ENCODE data around the gene NFATC3. TPM values are rescaled to one million over a fixed set of nuclear protein-coding genes. Genes with fewer than 3 reads are reported as not detected.
"Not testable (repeated sequence)": the region's sequence is repeated elsewhere in the genome, so short reads cannot be mapped to it uniquely, and the experiment has no call there.

Gene NFATC3
- total RNA-seq, 1 donor from 2014 or later: 136 TPM

DNA sequence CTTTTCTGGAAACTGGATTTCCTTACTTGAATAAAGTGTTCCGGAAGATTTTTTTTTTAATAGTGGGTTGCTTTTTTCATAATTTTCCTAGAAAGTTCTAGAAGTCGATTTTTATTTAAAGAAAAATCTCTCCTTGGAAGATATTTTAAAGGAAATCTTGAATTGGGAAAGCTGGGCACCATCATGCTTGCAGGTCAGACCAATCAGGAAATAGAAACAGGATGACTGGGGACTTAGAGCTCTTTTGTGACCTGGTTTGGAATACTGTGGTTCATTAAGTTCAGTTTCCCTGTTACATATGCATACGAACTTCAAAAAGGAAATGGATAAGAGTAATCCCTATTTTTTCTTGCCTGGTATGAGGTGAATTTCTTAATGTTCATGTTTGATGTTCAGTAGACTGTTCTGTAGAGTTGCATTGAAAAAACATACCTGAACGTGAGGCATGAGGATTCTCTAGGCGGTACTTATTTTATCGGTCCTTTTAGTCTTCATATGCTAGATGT is 1.2 kb downstream of the NFATC3 start:
- H3K27ac Mint-ChIP-seq: peak overlapping the region; percentile 80
- H3K9me3 Mint-ChIP-seq: no peaks in the 10 kb centered on the region
- H3K4me3 Mint-ChIP-seq (ENCODE audit: low read depth): peak overlapping the region; percentile 89
- H3K36me3 Mint-ChIP-seq (ENCODE audit: low read depth): peaks cover 20% of the 10 kb centered on the region
- peaks cover 57% of the 10 kb centered on the region for H3K4me1 Mint-ChIP-seq (ENCODE audit: low read depth)
- intact Hi-C loops (cut with micrococcal nuclease): loop anchor here (10.0 kb wide), 2 partner anchors 198 to 228 kb away; partner anchors contain the start of genes PRMT7 and SLC7A6OS
- H3K27me3 Mint-ChIP-seq (ENCODE audit: low read depth): no peaks in the 10 kb centered on the region
- DNase-seq (ENCODE audit: low spot score): no peak

DNA sequence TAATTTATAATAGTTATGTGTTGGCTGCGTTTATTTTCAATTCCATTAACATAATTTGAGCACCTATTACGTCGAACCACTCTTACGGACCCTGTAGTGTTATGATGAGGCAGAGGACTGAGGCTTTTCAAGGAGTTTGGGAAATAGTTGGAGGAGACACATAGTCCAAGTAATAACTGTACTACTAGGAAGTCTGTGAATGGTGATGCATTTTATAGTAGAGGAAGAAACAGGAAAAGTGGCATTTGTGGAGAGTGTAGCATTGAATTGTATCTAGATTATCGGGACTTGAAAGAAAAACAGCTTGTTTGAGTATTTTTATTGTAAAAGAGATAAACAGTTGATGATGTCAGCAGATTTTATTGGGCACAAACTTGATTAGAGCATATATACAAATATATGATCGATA is 1.7 kb downstream of the NFATC3 start:
- no peaks in the 10 kb centered on the region for H3K27me3 Mint-ChIP-seq (ENCODE audit: low read depth)
- peaks cover 21% of the 10 kb centered on the region for H3K36me3 Mint-ChIP-seq (ENCODE audit: low read depth)
- no peak for DNase-seq (ENCODE audit: low spot score)
- peaks cover 57% of the 10 kb centered on the region for H3K4me1 Mint-ChIP-seq (ENCODE audit: low read depth)
- H3K27ac Mint-ChIP-seq: peak overlapping the region; percentile 80
- intact Hi-C loops (cut with micrococcal nuclease): loop anchor here (10.0 kb wide), 2 partner anchors 198 to 228 kb away; partner anchors contain the start of genes PRMT7 and SLC7A6OS
- peak overlapping the region; percentile 89 for H3K4me3 Mint-ChIP-seq (ENCODE audit: low read depth)
- H3K9me3 Mint-ChIP-seq: no peaks in the 10 kb centered on the region

DNA sequence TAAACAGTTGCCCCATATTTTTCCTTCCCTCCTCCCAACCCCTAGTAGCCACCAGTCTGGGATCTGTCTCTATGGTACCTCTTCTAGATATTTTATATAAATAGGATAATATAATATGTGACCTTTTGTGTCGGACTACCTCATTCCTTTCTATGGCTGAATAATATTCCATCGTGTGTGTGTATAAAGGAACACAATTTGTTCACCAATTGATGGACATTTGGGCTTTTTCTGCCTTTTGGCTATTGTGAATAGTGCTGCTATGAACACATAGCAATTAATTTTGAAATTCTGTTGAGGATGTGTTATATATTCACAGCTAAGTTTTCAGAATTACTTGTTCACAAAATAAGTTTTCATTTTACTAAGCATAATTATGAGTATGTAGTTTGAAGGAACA is 2.5 kb downstream of the NFATC3 start:
- DNase-seq (ENCODE audit: low spot score): no peak
- intact Hi-C loops (cut with micrococcal nuclease): loop anchor here (10.0 kb wide), 2 partner anchors 197 to 227 kb away; partner anchors contain the start of genes PRMT7 and SLC7A6OS
- Mint-ChIP-seq H3K9me3 (no peaks in the 10 kb centered on the region), H3K4me3 (ENCODE audit: low read depth) (peak overlapping the region; percentile 89), H3K27me3 (ENCODE audit: low read depth) (no peaks in the 10 kb centered on the region), H3K27ac (peak overlapping the region; percentile 54), H3K4me1 (ENCODE audit: low read depth) (peaks cover 50% of the 10 kb centered on the region), H3K36me3 (ENCODE audit: low read depth) (peaks cover 22% of the 10 kb centered on the region)

DNA sequence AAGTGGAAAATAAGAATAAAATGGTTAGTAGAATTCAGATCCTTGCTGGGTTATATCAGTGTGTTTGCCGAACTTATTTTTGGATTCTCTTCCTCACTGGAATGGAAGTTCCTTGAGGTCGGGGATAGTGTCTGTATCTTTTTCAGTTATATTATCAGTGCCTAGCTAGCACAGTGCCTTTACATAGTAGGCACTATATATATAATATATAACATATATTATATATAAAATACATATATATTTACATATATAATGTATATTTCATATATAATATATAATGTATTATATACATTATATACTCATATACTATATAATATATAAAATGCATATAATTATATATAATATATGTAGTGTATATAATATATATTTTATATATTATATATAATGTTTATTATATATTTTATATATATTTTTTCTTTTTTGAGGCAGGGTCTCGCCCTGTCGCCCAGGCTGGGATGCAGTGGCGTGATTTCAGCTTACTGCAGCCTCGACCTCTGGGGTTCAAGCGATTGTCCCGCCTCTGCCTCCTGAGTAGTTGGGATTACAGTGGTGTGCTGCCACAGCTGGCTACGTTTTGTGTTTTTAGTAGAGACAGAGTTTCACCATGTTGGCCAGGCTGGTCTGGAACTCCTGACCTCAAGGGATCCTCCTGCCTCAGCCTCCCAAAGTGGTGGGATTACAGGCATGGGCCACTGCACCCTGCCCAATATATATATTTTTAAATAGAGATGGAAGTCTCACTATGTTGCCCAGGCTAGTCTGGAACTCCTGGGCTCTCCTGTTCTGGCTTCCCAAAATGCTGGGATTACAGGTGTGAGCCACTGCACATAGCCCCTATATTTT is 3.2 kb downstream of the NFATC3 start:
- Mint-ChIP-seq H3K4me1 (ENCODE audit: low read depth) (peaks cover 50% of the 10 kb centered on the region), H3K27me3 (ENCODE audit: low read depth) (no peaks in the 10 kb centered on the region), H3K9me3 (no peaks in the 10 kb centered on the region), H3K27ac (peak overlapping the region; percentile 81), H3K4me3 (ENCODE audit: low read depth) (peak overlapping the region; percentile 89), H3K36me3 (ENCODE audit: low read depth) (peaks cover 25% of the 10 kb centered on the region)
- intact Hi-C loops (cut with micrococcal nuclease): loop anchor here (10.0 kb wide), 2 partner anchors 196 to 226 kb away; partner anchors contain the start of genes PRMT7 and SLC7A6OS
- DNase-seq (ENCODE audit: low spot score): no peak

DNA sequence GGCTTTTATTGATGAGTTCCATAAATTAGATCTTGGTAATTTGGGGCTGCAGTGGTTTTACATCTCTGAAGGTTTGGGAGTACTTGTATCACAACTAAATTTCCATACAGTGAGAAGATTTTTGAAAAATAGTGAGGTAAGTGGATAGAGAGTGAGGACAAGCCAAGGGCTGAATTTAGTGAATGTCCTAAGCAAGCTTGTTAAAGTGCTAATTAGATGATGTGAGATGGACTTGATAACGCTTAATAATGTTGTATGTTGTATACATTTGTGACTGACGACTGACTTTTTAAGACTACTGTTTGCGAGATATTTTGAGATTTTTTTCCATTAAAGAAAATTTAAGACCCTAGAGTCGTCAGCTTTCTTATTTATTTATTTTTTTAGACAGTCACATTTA is 3.9 kb downstream of the NFATC3 start:
- peaks cover 49% of the 10 kb centered on the region for H3K4me1 Mint-ChIP-seq (ENCODE audit: low read depth)
- intact Hi-C loops (cut with micrococcal nuclease): loop anchor here (10.0 kb wide), 2 partner anchors 196 to 226 kb away; partner anchors contain the start of genes PRMT7 and SLC7A6OS
- no peak for DNase-seq (ENCODE audit: low spot score)

DNA sequence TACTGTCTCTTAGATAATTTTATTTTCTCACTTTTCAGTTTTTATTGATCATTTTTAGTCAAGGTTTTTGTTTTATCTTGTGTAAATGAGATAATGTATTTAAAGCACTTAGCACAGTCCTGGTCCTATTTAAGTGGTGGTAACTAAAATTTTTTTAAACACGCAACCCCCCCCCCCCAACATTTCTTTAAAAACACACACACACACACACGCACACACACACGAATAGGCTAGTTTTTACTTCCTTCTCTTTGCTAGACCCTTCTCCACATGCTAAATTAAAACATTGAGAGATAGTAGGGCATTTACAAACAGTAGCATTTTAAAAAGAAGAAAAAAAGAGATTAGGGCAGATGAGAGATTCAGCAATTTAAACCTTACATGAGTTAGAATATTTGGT is 5.0 kb downstream of the NFATC3 start:
- Mint-ChIP-seq H3K9me3 (no peaks in the 10 kb centered on the region), H3K4me1 (ENCODE audit: low read depth) (peaks cover 54% of the 10 kb centered on the region), H3K27ac (peak overlapping the region; percentile 79), H3K27me3 (ENCODE audit: low read depth) (no peaks in the 10 kb centered on the region), H3K36me3 (ENCODE audit: low read depth) (peaks cover 28% of the 10 kb centered on the region), H3K4me3 (ENCODE audit: low read depth) (peak overlapping the region; percentile 83)
- intact Hi-C loops (cut with micrococcal nuclease): loop anchor here (5.0 kb wide), 1 partner anchor 112 kb away; no protein-coding TSS in a partner anchor
- DNase-seq (ENCODE audit: low spot score): no peak

More for the DNA sequence above, 3.9 kb downstream of the NFATC3 start:
- H3K27ac Mint-ChIP-seq: peak overlapping the region; percentile 81
- H3K9me3 Mint-ChIP-seq: no peaks in the 10 kb centered on the region
- peak overlapping the region; percentile 83 for H3K4me3 Mint-ChIP-seq (ENCODE audit: low read depth)
- no peaks in the 10 kb centered on the region for H3K27me3 Mint-ChIP-seq (ENCODE audit: low read depth)
- H3K36me3 Mint-ChIP-seq (ENCODE audit: low read depth): peaks cover 25% of the 10 kb centered on the region

DNA sequence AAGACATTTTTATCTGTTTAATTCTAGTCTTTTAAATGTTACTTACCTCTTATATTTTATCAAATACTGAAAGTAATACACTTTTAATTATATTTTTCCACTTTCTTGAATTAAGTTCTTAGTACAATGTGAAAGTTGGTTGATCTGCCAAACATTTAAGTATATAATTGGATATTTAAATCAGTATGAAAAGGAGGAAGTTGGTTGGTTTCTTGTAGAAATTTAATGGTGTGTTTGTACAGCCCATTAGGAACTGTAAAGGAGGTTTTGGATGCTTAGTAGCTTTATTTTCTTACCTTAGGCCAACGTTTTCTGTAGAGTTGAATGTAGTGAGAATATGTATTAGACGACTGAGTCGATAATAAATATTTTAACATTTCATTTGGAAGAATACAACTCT is 5.4 kb downstream of the NFATC3 start:
- intact Hi-C loops (cut with micrococcal nuclease): loop anchor here (5.0 kb wide), 1 partner anchor 112 kb away; no protein-coding TSS in a partner anchor

DNA sequence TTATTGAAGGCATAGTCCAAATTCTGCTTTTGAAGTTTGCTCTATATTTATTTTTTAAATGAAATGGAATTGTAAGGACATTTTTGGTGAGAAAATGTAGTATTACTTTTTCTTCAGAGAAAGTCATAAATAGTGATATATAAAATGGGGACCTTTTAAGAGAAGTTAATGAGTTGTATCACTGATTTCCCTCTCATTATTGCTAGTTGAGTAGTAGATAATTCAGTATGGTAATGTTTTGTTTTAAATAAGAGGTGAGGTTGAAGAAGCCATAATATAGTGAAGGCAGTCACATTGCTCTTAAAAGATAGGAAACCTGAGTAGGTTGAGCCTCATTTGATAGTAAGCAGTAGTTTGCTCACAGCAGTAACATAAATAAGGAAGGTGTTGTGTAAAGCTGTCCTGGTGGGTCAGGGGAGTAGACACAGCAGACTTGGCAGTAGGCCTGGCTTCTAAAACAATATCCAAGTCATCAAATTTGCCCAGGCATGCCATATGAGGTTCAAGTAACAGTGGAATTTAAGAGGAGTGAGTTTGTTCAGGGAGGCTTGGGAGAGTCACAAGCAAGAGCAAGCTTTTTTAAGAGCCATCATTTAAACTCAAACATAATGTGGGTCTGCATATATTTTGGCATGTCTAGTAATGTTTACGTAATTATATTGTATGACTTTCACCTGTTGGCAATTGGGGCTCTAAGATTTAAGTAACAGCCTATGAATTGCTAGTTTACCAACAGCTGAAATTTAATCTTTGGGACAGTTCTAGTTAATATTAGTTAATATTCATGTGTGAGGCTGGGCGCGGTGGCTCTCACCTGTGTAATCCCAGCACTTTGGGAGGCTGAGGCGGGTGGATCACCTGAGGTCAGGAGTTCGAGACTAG is 6.5 kb downstream of the NFATC3 start:
- intact Hi-C loops (cut with micrococcal nuclease): loop anchor here (2.0 to 5.0 kb wide), 3 partner anchors 13 to 111 kb away; no protein-coding TSS in a partner anchor
- Mint-ChIP-seq H3K27me3 (ENCODE audit: low read depth) (no peaks in the 10 kb centered on the region), H3K27ac (peak overlapping the region; percentile 87), H3K9me3 (no peaks in the 10 kb centered on the region), H3K4me1 (ENCODE audit: low read depth) (peaks cover 64% of the 10 kb centered on the region), H3K36me3 (ENCODE audit: low read depth) (peaks cover 29% of the 10 kb centered on the region), H3K4me3 (ENCODE audit: low read depth) (peak overlapping the region; percentile 70)
- no peak for DNase-seq (ENCODE audit: low spot score)

More for the DNA sequence above, 5.4 kb downstream of the NFATC3 start:
- H3K36me3 Mint-ChIP-seq (ENCODE audit: low read depth): peaks cover 29% of the 10 kb centered on the region
- no peak for DNase-seq (ENCODE audit: low spot score)
- peaks cover 56% of the 10 kb centered on the region for H3K4me1 Mint-ChIP-seq (ENCODE audit: low read depth)
- H3K27ac Mint-ChIP-seq: peak overlapping the region; percentile 79
- no peaks in the 10 kb centered on the region for H3K27me3 Mint-ChIP-seq (ENCODE audit: low read depth)
- peak overlapping the region; percentile 83 for H3K4me3 Mint-ChIP-seq (ENCODE audit: low read depth)
- H3K9me3 Mint-ChIP-seq: no peaks in the 10 kb centered on the region

DNA sequence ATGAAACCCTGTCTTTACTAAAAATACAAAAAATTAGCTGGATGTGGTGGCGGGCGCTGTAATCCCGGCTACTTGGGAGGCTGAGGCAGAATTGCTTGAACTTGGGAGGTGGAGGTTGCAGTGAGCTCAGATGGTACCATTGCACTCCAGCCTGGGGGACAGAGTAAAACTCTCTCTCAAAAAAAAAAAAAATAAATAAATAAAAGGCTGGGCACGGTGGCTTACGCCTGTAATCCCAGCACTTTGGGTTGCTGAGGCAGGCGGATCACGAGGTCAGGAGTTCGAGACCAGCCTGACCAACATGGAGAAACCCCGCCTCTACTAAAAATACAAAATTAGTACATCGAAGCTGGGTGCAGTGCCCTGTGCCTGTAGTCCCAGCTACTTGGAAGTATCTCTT is 7.1 kb downstream of the NFATC3 start:
- peak overlapping the region; percentile 87 for H3K27ac Mint-ChIP-seq
- H3K4me1 Mint-ChIP-seq (ENCODE audit: low read depth): peaks cover 69% of the 10 kb centered on the region
- H3K4me3 Mint-ChIP-seq (ENCODE audit: low read depth); DNase-seq (ENCODE audit: low spot score); H3K27me3 Mint-ChIP-seq (ENCODE audit: low read depth); H3K9me3 Mint-ChIP-seq: not testable (repeated sequence)
- H3K36me3 Mint-ChIP-seq (ENCODE audit: low read depth): peaks cover 31% of the 10 kb centered on the region
- intact Hi-C loops (cut with micrococcal nuclease): loop anchor here (2.0 to 5.0 kb wide), 3 partner anchors 13 to 110 kb away; no protein-coding TSS in a partner anchor

DNA sequence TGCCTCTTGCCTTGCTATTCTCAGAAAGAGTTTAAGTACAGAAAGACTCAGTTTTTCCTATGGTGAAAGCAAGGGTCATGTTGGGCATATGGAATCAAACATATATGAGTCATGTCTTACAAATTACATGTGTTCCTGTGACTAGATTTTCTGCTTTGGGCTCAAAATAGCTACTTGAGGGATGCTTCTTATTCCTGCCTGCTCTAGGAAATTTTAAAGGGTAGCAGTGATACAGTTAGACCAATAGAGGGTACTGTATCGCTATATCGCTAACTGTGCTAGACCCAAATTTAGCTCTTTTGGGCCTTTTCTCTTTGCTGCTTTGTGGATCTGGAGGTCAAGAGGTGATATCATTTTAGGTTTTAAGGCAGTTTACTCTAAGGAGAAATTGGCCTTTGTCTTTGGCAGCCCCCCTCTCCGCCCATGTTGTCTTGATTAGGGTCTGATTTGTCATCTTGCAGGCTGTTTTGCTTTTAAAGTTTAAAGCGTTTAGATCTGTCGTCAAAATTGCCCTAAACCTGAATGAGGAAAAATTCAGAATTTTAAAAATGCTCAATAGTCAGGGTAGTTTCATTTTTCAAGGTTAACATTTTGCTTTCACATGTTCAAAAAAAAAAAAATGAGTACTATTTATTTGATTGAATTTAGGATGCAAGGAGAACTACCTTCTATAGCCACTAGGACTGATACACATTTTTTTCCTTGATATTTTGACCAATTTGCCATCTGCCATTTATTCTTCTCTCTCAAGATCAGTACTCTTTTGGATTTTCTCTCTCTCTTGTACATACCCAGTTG is 8.8 kb downstream of the NFATC3 start:
- peak overlapping the region; percentile 49 for H3K4me3 Mint-ChIP-seq (ENCODE audit: low read depth)
- no peaks in the 10 kb centered on the region for H3K27me3 Mint-ChIP-seq (ENCODE audit: low read depth)
- peak overlapping the region; percentile 80 for H3K27ac Mint-ChIP-seq
- peaks cover 30% of the 10 kb centered on the region for H3K36me3 Mint-ChIP-seq (ENCODE audit: low read depth)
- no peaks in the 10 kb centered on the region for H3K9me3 Mint-ChIP-seq
- H3K4me1 Mint-ChIP-seq (ENCODE audit: low read depth): peaks cover 67% of the 10 kb centered on the region
- intact Hi-C loops (cut with micrococcal nuclease): loop anchor here (1.0 to 5.0 kb wide), 6 partner anchors 15 to 133 kb away; no protein-coding TSS in a partner anchor
- DNase-seq (ENCODE audit: low spot score): no peak

DNA sequence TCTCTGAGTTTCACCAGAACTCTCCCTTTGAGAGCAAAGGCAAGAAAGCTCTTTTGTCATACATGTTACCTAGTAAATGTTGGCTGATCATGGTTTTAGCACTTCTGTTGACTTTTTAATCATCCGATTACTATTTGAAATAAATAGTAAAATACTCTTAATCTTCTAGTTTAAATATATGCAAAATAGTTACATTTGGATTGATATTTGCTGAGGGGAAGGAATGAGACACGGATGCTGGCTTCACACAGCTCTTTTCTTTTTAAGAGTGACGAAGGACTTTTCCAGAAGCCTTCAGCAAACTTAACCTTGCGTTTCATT is 9.4 kb downstream of the NFATC3 start:
- Mint-ChIP-seq H3K36me3 (ENCODE audit: low read depth) (peaks cover 32% of the 10 kb centered on the region), H3K27ac (peak overlapping the region; percentile 80), H3K27me3 (ENCODE audit: low read depth) (no peaks in the 10 kb centered on the region), H3K4me1 (ENCODE audit: low read depth) (peaks cover 65% of the 10 kb centered on the region), H3K9me3 (no peaks in the 10 kb centered on the region), H3K4me3 (ENCODE audit: low read depth) (no peak overlapping the region)
- no peak for DNase-seq (ENCODE audit: low spot score)
- intact Hi-C loops (cut with micrococcal nuclease): loop anchor here (1.0 to 5.0 kb wide), 4 partner anchors 14 to 133 kb away; no protein-coding TSS in a partner anchor
